Body of pancreas (tissue), 4 donors: ENCODE measurements around the gene GFOD1. TPM values are rescaled to one million over a fixed set of nuclear protein-coding genes. Genes with fewer than 3 reads are reported as not detected.
A peak's percentile ranks its signal among the peaks of the same experiment; 100 is the strongest.

ENCODE experiments used
- ATAC-seq: fragments of 150-250 bp; one replicate; pipeline ENCODE4 v1.9.1; 2016
- DNase-seq, 4 donors: peaks; one replicate each; pipeline ENCODE4 v3.0.0-alpha.2; 2019
- H3K27ac ChIP-seq, 4 donors: fragments of 200-600 bp; sonication (generic); 1 replicate in 3 of 4; 2 replicates in 1 of 4; pipeline versions ENCODE4 v1.5.1 to v1.6.1; 2016 to 2019; ENCODE audit warnings: mild to moderate bottlenecking in 1 of 4, mixed read lengths in 1 of 4, moderate library complexity in 1 of 4
- H3K27me3 ChIP-seq, 2 donors: fragments of 200-600 bp; sonication (generic); one replicate each; pipeline ENCODE4 v1.6.0; 2016; ENCODE audit warnings: mild to moderate bottlenecking in 1 of 2
- H3K36me3 ChIP-seq, 2 donors: fragments of 200-600 bp; sonication (generic); replicated peaks in 1 of 2; 2 replicates each; pipeline ENCODE4 v1.5.1; 2016; ENCODE audit warnings: low read depth in 2 of 2; ENCODE audit not compliant: insufficient read depth in 1 of 2
- H3K4me1 ChIP-seq: fragments of 200-600 bp; sonication (generic); one replicate; pipeline ENCODE4 v1.6.0; 2016
- H3K4me3 ChIP-seq, 2 donors: fragments of 200-600 bp; sonication (generic); 1 replicate in 1 of 2; 2 replicates in 1 of 2; pipeline ENCODE4 v1.5.1; 2016 to 2019
- H3K9me3 ChIP-seq, 3 donors: fragments of 200-600 bp; sonication (generic); 1 replicate in 2 of 3; 2 replicates in 1 of 3; pipeline ENCODE4 v1.5.1; 2016
- POLR2A ChIP-seq, 3 donors: fragments of 450-650 bp; IDR thresholded peaks; one replicate each; pipeline ENCODE4 v1.6.1; 2016; ENCODE audit warnings: antibody characterized with exemption in 3 of 3, mild to moderate bottlenecking in 2 of 3
- WGBS, 2 donors: methylation state at CpG; one replicate each; pipeline ENCODE4 v1.1.5; 2017; 5-methylcytosine and 5-hydroxymethylcytosine counted together
- intact Hi-C: fragments of 100-400 bp; cut with DNase I; formaldehyde crosslinking; loops from one replicate; pipeline ENCODE4 v1.15.1; 2023
- total RNA-seq, 2 donors: library from RNA; depleted of rRNA; stranded (reverse); fragments of >200 nt; gene quantifications; one replicate each; pipeline ENCODE4 v1.1.0, GENCODE V29; 2016
- TF ChIP-seq, protein P1 (sequence below), 7 experiments: fragments of 450-650 bp in 4 of 7; fragments of 200-600 bp in 3 of 7; sonication (generic) in 3 of 7; IDR thresholded peaks; one replicate each; pipeline ENCODE4 v1.5.1; 2016 to 2019; ENCODE audit warnings: antibody characterized with exemption in 7 of 7

Gene GFOD1
- total RNA-seq, 2 donors from 2014 or later: 4.3 to 5.2 TPM

DNA sequence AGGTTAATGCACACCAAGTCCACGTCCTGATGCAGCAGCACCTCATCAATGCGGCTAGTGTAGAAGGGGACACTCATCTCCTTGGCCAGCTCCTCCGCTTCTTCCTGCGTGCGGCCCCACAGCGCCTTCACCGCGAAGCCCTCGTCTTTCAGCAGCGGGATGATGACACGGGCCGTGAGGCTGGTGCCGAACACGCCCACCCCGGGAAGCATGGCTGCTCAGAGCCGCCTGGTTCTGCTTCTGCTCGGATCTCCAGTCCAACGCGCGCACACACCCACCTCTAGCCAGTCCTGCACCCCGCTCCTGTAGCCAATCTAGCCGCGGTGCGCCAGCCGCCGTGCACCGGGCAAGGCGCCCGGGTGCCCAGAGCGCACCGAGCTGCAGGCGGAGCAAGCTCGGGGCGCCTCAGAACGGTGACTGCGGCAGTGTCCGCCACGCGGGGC is 700 bp downstream of the GFOD1 start:
- Histone ChIP-seq H3K27me3 (no peaks in the 10 kb centered on the region), H3K4me3 (peak overlapping the region; percentile 24 to 60), H3K27ac (peak overlapping the region; percentile 16 to 92 (median 82)), H3K9me3 (no peaks in the 10 kb centered on the region), H3K4me1 (peaks cover 22% of the 10 kb centered on the region), H3K36me3 (no peaks in the 10 kb centered on the region)
- intact Hi-C loops: no loop called here
- DNase-seq: peak; percentile 36 to 56 (median 48)
- 0% methylated on average over 6 to 39 of the region's 39 CpGs for WGBS, 2 donors
- no peak for TF ChIP-seq POLR2A (IDR thresholded peaks at IDR 0.05)
- TF ChIP-seq, protein P1, sequence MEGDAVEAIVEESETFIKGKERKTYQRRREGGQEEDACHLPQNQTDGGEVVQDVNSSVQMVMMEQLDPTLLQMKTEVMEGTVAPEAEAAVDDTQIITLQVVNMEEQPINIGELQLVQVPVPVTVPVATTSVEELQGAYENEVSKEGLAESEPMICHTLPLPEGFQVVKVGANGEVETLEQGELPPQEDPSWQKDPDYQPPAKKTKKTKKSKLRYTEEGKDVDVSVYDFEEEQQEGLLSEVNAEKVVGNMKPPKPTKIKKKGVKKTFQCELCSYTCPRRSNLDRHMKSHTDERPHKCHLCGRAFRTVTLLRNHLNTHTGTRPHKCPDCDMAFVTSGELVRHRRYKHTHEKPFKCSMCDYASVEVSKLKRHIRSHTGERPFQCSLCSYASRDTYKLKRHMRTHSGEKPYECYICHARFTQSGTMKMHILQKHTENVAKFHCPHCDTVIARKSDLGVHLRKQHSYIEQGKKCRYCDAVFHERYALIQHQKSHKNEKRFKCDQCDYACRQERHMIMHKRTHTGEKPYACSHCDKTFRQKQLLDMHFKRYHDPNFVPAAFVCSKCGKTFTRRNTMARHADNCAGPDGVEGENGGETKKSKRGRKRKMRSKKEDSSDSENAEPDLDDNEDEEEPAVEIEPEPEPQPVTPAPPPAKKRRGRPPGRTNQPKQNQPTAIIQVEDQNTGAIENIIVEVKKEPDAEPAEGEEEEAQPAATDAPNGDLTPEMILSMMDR (IDR thresholded peaks at IDR 0.05): no peak
- ATAC-seq: peak; percentile 28

DNA sequence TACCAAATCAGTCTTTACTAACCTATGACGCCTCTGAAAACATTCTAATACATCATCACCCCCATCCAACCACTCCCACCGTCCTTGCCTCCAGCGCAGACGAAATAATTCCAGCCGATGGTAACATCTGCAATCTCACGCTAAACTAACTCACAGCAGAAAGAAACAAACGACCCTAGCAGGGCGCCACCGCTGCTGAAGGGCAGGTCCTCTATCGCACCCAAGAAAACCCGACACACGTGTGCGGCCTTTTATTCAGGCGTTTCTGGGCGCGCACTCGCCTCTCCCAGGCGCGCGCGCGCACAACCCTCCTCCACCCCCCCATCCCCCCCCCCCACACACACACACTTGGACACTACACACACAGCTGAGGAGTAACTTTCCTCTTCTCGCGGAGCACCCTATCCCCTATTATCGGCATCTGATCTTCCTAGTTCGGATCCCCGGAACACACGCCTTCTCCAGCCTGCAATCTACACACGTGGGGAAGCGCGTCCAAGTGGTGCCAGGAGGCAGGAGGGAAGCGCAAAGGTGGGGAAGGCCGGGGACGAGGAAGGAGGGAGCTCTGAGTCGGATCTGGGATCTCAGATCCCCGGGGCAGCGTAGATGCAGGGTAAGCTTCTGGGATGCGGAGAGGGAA is 1.4 kb downstream of the GFOD1 start:
- DNase-seq (peak; percentile 22 to 46 (median 30)), ATAC-seq (no peak)
- no peak for TF ChIP-seq POLR2A (IDR thresholded peaks at IDR 0.05)
- TF ChIP-seq, protein P1 (IDR thresholded peaks at IDR 0.05): no peak
- Histone ChIP-seq H3K4me1 (peaks cover 22% of the 10 kb centered on the region), H3K27me3 (no peaks in the 10 kb centered on the region), H3K27ac (peak overlapping the region in 2 of 4 donors; percentile 82 to 92), H3K9me3 (no peaks in the 10 kb centered on the region), H3K4me3 (peak overlapping the region; percentile 24 to 60), H3K36me3 (no peaks in the 10 kb centered on the region)
- intact Hi-C loops: no loop called here
- WGBS, 2 donors: 1 to 2% methylated on average over 22 to 33 of the region's 38 CpGs

DNA sequence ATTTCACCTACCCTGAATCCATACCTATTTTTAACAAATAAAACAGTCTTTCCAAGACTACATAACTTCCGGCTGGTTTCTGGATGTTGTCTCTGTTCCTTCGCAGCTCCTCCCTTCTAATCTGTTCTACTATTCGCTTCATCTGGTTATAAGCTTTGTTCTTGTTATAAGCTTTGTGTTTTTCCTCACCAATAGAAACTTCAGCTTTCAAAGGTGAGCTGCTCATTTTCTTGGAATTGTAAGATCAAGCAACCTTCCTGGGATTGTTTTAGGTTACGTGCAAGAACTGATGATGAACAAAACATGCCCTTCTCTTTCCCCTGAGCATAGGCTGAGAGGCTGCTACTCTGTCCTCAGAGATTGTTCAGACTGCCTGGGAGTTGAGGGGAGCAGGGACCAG is 2.1 kb downstream of the GFOD1 start:
- intact Hi-C loops: no loop called here
- Histone ChIP-seq H3K27me3 (no peaks in the 10 kb centered on the region), H3K4me3 (peak overlapping the region in 1 of 2 donors; percentile 12), H3K9me3 (no peaks in the 10 kb centered on the region), H3K4me1 (peaks cover 22% of the 10 kb centered on the region), H3K36me3 (no peaks in the 10 kb centered on the region), H3K27ac (no peak overlapping the region)
- no peak for TF ChIP-seq POLR2A (IDR thresholded peaks at IDR 0.05)
- TF ChIP-seq, protein P1 (IDR thresholded peaks at IDR 0.05): no peak
- 81 to 92% methylated on average over 4 of the region's 4 CpGs for WGBS, 2 donors
- ATAC-seq: no peak
- DNase-seq: no peak

DNA sequence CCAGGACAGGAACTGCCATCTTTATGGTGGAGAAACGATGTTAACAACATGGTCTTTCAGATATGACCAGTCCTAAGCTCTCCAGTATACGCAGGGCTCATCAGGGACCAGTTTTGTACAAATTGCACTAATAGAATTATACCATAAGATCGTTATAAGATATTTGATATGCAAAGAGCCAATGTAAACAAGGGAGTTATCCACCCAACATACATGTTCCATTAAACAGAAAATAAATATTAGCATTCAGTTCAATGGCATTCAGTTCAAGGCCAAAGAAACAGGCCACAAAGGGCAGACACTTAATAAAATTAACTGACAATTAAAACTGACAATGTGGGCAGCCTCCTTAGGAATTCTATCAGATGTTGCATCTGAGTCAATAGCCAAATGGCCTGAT is 2.6 kb downstream of the GFOD1 start:
- Histone ChIP-seq H3K27ac (no peak overlapping the region), H3K27me3 (no peaks in the 10 kb centered on the region), H3K4me1 (peaks cover 22% of the 10 kb centered on the region), H3K4me3 (no peak overlapping the region), H3K36me3 (no peaks in the 10 kb centered on the region), H3K9me3 (no peaks in the 10 kb centered on the region)
- intact Hi-C loops: no loop called here
- no peak for ATAC-seq
- TF ChIP-seq POLR2A (IDR thresholded peaks at IDR 0.05): no peak
- TF ChIP-seq, protein P1 (IDR thresholded peaks at IDR 0.05): no peak
- DNase-seq: no peak
- WGBS, 2 donors: 77 to 83% methylated on average over 3 of the region's 3 CpGs
